Smooth muscle cell (in vitro differentiated cells): ENCODE results near the gene RUNX3. TPM values are rescaled to one million over a fixed set of nuclear protein-coding genes. Genes with fewer than 3 reads are reported as not detected.

ENCODE experiments used
- DNase-seq: peaks from one replicate; lab custom pipeline; 2025; ENCODE audit not compliant: unreplicated experiment; lab: John Stamatoyannopoulos, UW
- H2AFZ ChIP-seq: fragments of 200-600 bp; sonication (generic); 2 replicates; pipeline ENCODE4 v1.6.0; 2016; ENCODE audit warnings: antibody characterized with exemption, low read depth, mild to moderate bottlenecking
- H3F3A ChIP-seq: fragments of 200-600 bp; sonication (generic); 2 replicates; pipeline ENCODE4 v1.6.0; 2017; ENCODE audit warnings: antibody characterized with exemption, low read depth
- H3K27ac ChIP-seq: fragments of 200-600 bp; sonication (generic); 2 replicates; pipeline ENCODE4 v1.5.1; 2016; ENCODE audit warnings: low read depth, mild to moderate bottlenecking
- H3K27me3 ChIP-seq: fragments of 200-600 bp; sonication (generic); 2 replicates; pipeline ENCODE4 v1.6.1; 2016; ENCODE audit warnings: low read depth, mild to moderate bottlenecking
- H3K36me3 ChIP-seq: fragments of 200-600 bp; sonication (generic); 2 replicates; pipeline ENCODE4 v1.5.1; 2016; ENCODE audit warnings: low read depth
- H3K4me1 ChIP-seq: fragments of 200-600 bp; sonication (generic); 2 replicates; pipeline ENCODE4 v1.5.1; 2016; ENCODE audit warnings: low read depth
- H3K4me2 ChIP-seq: fragments of 200-600 bp; sonication (generic); 2 replicates; pipeline ENCODE4 v1.6.0; 2016; ENCODE audit warnings: mild to moderate bottlenecking
- H3K4me3 ChIP-seq: fragments of 200-600 bp; sonication (generic); 2 replicates; pipeline ENCODE4 v1.5.1; 2016; ENCODE audit warnings: mild to moderate bottlenecking
- H3K79me2 ChIP-seq: fragments of 200-600 bp; sonication (generic); 2 replicates; pipeline ENCODE4 v1.6.0; 2016; ENCODE audit warnings: low read depth, mild to moderate bottlenecking
- H3K9ac ChIP-seq: fragments of 200-600 bp; sonication (generic); 2 replicates; pipeline ENCODE4 v1.6.0; 2016; ENCODE audit warnings: low read depth
- H3K9me3 ChIP-seq: fragments of 200-600 bp; sonication (generic); replicated peaks from 2 replicates; pipeline ENCODE4 v1.5.1; 2016; ENCODE audit warnings: low read depth
- H4K20me1 ChIP-seq: fragments of 200-600 bp; sonication (generic); 2 replicates; pipeline ENCODE4 v1.6.0; 2016; ENCODE audit warnings: low read depth
- WGBS: methylation state at CpG from one replicate; pipeline ENCODE4 v1.1.7; 2016; ENCODE audit warnings: low lambda C conversion rate; 5-methylcytosine and 5-hydroxymethylcytosine counted together
- polyA plus RNA-seq: library from polyadenylated mRNA; unstranded; fragments of >200 nt; fragmentation: Nextera tagmentation; extraction: Ambion mirVana; gene quantifications from 2 replicates; pipeline ENCODE4 v1.2.1, GENCODE V29; 2016
- total RNA-seq: library from RNA; depleted of rRNA; stranded (reverse); fragments of >200 nt; gene quantifications from 2 replicates; pipeline ENCODE4 v1.2.3, GENCODE V29; 2014
- TF ChIP-seq, protein P1 (sequence below): fragments of 200-600 bp; sonication (generic); IDR thresholded peaks from 2 replicates; pipeline ENCODE4 v1.5.1; 2017; ENCODE audit warnings: borderline replicate concordance, mild to moderate bottlenecking, antibody characterized with exemption; ENCODE audit not compliant: insufficient read depth, poor library complexity, severe bottlenecking

The RUNX3 gene
- total and polyA plus RNA-seq, 2 experiments from 2014 or later = 4.5 to 8.2 TPM

DNA sequence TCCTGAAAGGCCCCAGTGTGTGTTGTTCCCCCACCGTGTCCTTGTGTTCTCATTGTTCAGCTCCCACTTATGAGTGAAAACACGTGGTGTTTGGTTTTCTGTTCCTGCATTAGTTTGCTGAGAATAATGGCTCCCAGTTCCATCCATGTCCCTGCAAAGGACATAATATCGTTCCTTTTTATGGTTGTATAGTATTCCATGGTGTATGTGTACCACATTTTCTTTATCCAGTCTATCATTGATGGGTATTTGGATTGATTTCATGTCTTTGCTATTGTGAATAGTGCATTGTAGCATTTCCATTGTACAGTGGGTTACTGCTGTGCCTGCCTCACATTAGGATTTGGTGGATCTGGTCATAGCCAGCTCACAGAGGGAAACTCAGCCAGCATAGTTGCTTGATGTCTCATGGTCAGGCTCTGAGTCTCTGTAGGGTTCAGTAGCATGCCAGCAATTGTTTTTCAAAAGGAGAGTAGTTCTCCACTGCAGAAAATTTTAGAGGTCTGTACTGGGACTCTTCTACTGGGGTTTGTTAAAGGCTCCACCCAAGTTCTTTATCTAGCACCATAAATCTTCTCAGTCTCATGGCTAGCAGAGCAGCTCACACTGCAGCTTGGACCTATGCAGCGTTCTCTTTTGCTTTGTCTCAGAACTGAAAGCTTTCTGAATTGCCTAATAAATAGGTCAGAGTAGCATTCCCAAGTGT lies 41.0 kb downstream of the RUNX3 start:
- no peak for DNase-seq
- H3K4me1 ChIP-seq = no peaks in the 10 kb centered on the region
- H3K4me2 ChIP-seq = no peak overlapping the region
- H3F3A ChIP-seq = no peaks in the 10 kb centered on the region
- H2AFZ ChIP-seq = no peak overlapping the region
- no peak overlapping the region for H3K27ac ChIP-seq
- H3K9ac ChIP-seq = no peak overlapping the region
- TF ChIP-seq, protein P1, sequence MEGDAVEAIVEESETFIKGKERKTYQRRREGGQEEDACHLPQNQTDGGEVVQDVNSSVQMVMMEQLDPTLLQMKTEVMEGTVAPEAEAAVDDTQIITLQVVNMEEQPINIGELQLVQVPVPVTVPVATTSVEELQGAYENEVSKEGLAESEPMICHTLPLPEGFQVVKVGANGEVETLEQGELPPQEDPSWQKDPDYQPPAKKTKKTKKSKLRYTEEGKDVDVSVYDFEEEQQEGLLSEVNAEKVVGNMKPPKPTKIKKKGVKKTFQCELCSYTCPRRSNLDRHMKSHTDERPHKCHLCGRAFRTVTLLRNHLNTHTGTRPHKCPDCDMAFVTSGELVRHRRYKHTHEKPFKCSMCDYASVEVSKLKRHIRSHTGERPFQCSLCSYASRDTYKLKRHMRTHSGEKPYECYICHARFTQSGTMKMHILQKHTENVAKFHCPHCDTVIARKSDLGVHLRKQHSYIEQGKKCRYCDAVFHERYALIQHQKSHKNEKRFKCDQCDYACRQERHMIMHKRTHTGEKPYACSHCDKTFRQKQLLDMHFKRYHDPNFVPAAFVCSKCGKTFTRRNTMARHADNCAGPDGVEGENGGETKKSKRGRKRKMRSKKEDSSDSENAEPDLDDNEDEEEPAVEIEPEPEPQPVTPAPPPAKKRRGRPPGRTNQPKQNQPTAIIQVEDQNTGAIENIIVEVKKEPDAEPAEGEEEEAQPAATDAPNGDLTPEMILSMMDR = no peak
- WGBS = 77% methylated on average over 4 of the region's 4 CpGs
- no peaks in the 10 kb centered on the region for H4K20me1 ChIP-seq
- no peak overlapping the region for H3K4me3 ChIP-seq
- H3K36me3 ChIP-seq = no peaks in the 10 kb centered on the region
- H3K79me2 ChIP-seq = no peaks in the 10 kb centered on the region
- no peaks in the 10 kb centered on the region for H3K27me3 ChIP-seq
- no peaks in the 10 kb centered on the region for H3K9me3 ChIP-seq

DNA sequence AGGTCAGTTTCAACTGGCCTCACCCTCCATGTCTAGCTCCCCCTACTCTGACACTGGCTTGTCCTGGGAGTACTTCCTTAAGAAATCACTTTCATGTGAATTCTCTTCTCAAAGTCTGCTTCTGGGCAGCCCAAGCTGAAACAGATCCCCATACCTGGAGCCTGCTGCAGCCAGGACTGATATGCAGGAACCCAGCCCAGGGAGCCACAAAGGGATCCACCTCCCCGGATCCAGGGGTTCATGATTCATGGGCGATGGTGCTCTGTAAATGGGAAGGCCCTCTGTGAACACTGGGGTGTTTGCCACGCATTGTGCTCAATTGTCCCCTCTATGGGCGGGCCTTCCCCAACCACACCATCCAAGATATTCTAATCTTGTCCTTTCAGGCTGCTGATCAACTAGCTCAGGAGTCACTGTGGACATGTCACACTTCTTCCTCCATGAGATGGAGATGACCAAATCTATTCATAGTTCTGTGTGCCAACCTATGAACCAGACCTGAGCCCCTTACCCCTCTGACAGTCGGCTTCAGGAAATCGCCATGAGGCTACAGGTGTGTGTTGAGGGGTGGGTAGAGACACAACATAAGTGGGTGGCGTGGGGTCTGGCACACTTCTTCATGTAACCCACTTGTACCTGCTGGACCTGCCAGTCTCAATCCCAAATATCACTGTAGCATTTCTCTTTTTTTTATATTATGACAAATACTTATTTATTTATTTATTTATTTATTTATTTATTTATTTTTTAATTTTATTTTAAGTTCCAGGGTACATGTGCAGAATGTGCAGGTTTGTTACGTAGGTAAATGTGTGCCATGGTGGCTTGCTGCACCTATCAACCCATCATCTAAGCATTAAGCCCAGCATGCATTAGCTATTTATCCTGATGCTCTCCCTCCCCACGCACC lies 41.8 kb downstream of the RUNX3 start:
- Histone ChIP-seq H4K20me1 (no peaks in the 10 kb centered on the region), H3K79me2 (no peaks in the 10 kb centered on the region), H3K4me1 (no peaks in the 10 kb centered on the region), H3K27ac (no peak overlapping the region), H3K4me3 (no peak overlapping the region), H3K4me2 (no peak overlapping the region), H3K27me3 (no peaks in the 10 kb centered on the region), H3K36me3 (no peaks in the 10 kb centered on the region), H2AFZ (no peak overlapping the region), H3K9me3 (peaks cover 6% of the 10 kb centered on the region), H3K9ac (no peak overlapping the region), H3F3A (no peaks in the 10 kb centered on the region)
- 94% methylated on average over 9 of the region's 9 CpGs for WGBS
- no peak for DNase-seq
- TF ChIP-seq, protein P1 = no peak

DNA sequence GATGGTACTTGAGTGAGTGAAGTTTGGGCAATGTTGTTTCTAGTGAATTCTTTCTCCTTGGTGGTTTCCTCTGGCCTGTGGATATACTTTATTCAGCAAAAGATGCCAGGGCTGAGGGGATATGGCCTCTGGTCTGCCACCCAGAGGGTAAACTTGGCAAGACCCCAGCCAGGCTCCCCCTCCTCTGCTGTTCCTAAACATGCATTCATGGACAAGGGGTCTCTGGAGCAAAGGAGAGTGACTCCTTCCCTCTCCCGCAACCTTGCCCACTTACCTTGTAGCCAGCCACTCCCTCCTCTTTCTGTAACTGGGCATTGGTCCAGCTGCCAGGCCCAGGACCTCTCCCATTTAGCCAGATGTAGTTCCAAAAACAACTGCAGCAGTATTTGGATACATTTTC lies 43.8 kb downstream of the RUNX3 start:
- Histone ChIP-seq H3K9ac (no peak overlapping the region), H3K4me2 (no peak overlapping the region), H4K20me1 (no peaks in the 10 kb centered on the region), H3K4me3 (no peak overlapping the region), H3K79me2 (no peaks in the 10 kb centered on the region), H3F3A (no peaks in the 10 kb centered on the region), H3K27ac (no peak overlapping the region), H2AFZ (no peak overlapping the region), H3K36me3 (no peaks in the 10 kb centered on the region), H3K27me3 (no peaks in the 10 kb centered on the region), H3K4me1 (no peaks in the 10 kb centered on the region), H3K9me3 (peaks cover 16% of the 10 kb centered on the region)
- WGBS = 95% methylated on average over 1 of the region's 1 CpG
- DNase-seq = no peak
- TF ChIP-seq, protein P1 = no peak
